Liver (tissue), 9 donors: Measurements from ENCODE around the gene HGS. TPM values are rescaled to one million over a fixed set of nuclear protein-coding genes. Genes with fewer than 3 reads are reported as not detected.

Experiments used
- DNase-seq: peaks from one replicate; pipeline ENCODE4 v3.0.0-alpha.2; 2017; ENCODE audit warnings: low spot score
- H3K27ac ChIP-seq, 2 donors: one replicate each; pipeline ENCODE4 v1.7.0; 2013; ENCODE audit warnings: inconsistent platforms in 2 of 2, low read length in 2 of 2, control low read depth in 1 of 2, low read depth in 1 of 2, mild to moderate bottlenecking in 1 of 2
- H3K27me3 ChIP-seq, 4 donors: one replicate each; pipeline versions ENCODE4 v1.6.1 to v1.7.0; 2013; ENCODE audit warnings: low read length in 3 of 4, inconsistent platforms in 1 of 4, mild to moderate bottlenecking in 1 of 4, moderate library complexity in 1 of 4; ENCODE audit not compliant: control insufficient read depth in 4 of 4, insufficient read depth in 4 of 4
- H3K36me3 ChIP-seq, 4 donors: one replicate each; pipeline versions ENCODE4 v1.6.1 to v1.7.0; 2013; ENCODE audit warnings: low read length in 3 of 4, mild to moderate bottlenecking in 3 of 4, low read depth in 1 of 4, moderate library complexity in 1 of 4; ENCODE audit not compliant: control insufficient read depth in 4 of 4, insufficient read depth in 3 of 4
- H3K4me1 ChIP-seq, 4 donors: one replicate each; pipeline versions ENCODE4 v1.6.1 to v1.7.0; 2013; ENCODE audit warnings: low read length in 3 of 4, mild to moderate bottlenecking in 3 of 4, moderate library complexity in 1 of 4; ENCODE audit not compliant: control insufficient read depth in 4 of 4, insufficient read depth in 4 of 4
- H3K4me3 ChIP-seq, 3 donors: one replicate each; pipeline versions ENCODE4 v1.6.1 to v1.7.0; 2013; ENCODE audit warnings: low read length in 3 of 3, control low read depth in 1 of 3, low read depth in 1 of 3, mild to moderate bottlenecking in 1 of 3
- H3K9ac ChIP-seq, 2 donors: one replicate each; pipeline ENCODE4 v1.7.0; 2013; ENCODE audit warnings: low read length in 2 of 2, mild to moderate bottlenecking in 2 of 2, moderate library complexity in 2 of 2, control low read depth in 1 of 2, low read depth in 1 of 2
- H3K9me3 ChIP-seq, 4 donors: one replicate each; pipeline versions ENCODE4 v1.6.1 to v1.7.0; 2013; ENCODE audit warnings: low read length in 3 of 4; ENCODE audit not compliant: control insufficient read depth in 4 of 4
- ATF3 ChIP-seq: IDR thresholded peaks from 2 replicates; pipeline ENCODE4 v1.6.1; 2016; ENCODE audit warnings: antibody characterized with exemption
- EGR1 ChIP-seq, 2 donors: IDR thresholded peaks; 2 replicates each; pipeline ENCODE4 v1.6.1; 2016 to 2018; ENCODE audit warnings: antibody characterized with exemption in 2 of 2, low read depth in 2 of 2
- FOXA1 ChIP-seq: IDR thresholded peaks from 2 replicates; pipeline ENCODE4 v1.6.1; 2016; ENCODE audit warnings: antibody characterized with exemption
- FOXA2 ChIP-seq: IDR thresholded peaks from 2 replicates; pipeline ENCODE4 v1.6.1; 2016; ENCODE audit warnings: antibody characterized with exemption
- GABPA ChIP-seq, 2 donors: IDR thresholded peaks in 1 of 2; conservative IDR thresholded peaks in 1 of 2; 2 replicates each; pipeline ENCODE4 v1.6.1; 2016; ENCODE audit warnings: antibody characterized with exemption in 2 of 2, mild to moderate bottlenecking in 1 of 2, moderate library complexity in 1 of 2
- HNF4A ChIP-seq, 2 donors: conservative IDR thresholded peaks; 2 replicates each; pipeline ENCODE4 v1.6.1; 2016; ENCODE audit warnings: antibody characterized with exemption in 2 of 2, mild to moderate bottlenecking in 2 of 2
- HNF4G ChIP-seq: IDR thresholded peaks from 2 replicates; pipeline ENCODE4 v1.6.1; 2016; ENCODE audit warnings: antibody characterized with exemption
- JUND ChIP-seq, 2 donors: IDR thresholded peaks; 2 replicates each; pipeline ENCODE4 v1.6.1; 2016; ENCODE audit warnings: antibody characterized with exemption in 2 of 2
- MAX ChIP-seq: IDR thresholded peaks from 2 replicates; pipeline ENCODE4 v1.6.1; 2016; ENCODE audit warnings: antibody characterized with exemption
- NR2F2 ChIP-seq: IDR thresholded peaks from 2 replicates; pipeline ENCODE4 v1.6.1; 2016; ENCODE audit warnings: antibody characterized with exemption
- RAD21 ChIP-seq, 2 donors: IDR thresholded peaks; 2 replicates each; pipeline ENCODE4 v1.6.1; 2016; ENCODE audit warnings: antibody characterized with exemption in 2 of 2, mild to moderate bottlenecking in 2 of 2
- RXRA ChIP-seq, 2 donors: IDR thresholded peaks; 2 replicates each; pipeline ENCODE4 v1.6.1; 2017 to 2018; ENCODE audit warnings: antibody characterized with exemption in 2 of 2, mild to moderate bottlenecking in 1 of 2
- SP1 ChIP-seq: IDR thresholded peaks from 2 replicates; pipeline ENCODE4 v1.6.1; 2018; ENCODE audit warnings: antibody characterized with exemption, mild to moderate bottlenecking
- TAF1 ChIP-seq: conservative IDR thresholded peaks from 2 replicates; pipeline ENCODE4 v1.6.1; 2016; ENCODE audit warnings: antibody characterized with exemption, mild to moderate bottlenecking
- YY1 ChIP-seq: IDR thresholded peaks from 2 replicates; pipeline ENCODE4 v1.6.1; 2016; ENCODE audit warnings: antibody characterized with exemption, mild to moderate bottlenecking
- ZBTB33 ChIP-seq: IDR thresholded peaks from 2 replicates; pipeline ENCODE4 v1.6.1; 2016; ENCODE audit warnings: antibody characterized with exemption
- WGBS: extraction: QIAGEN DNeasy Blood & Tissue Kit; methylation state at CpG from one replicate; pipeline ENCODE4 v1.1.7; 2013; 5-methylcytosine and 5-hydroxymethylcytosine counted together
- polyA plus RNA-seq, 2 donors: library from polyadenylated mRNA; stranded (reverse) in 1 of 2; unstranded in 1 of 2; fragments of 200-250 nt in 1 of 2; fragments of >200 nt in 1 of 2; fragmentation: Nextera tagmentation in 1 of 2; extraction: Ambion mirVana in 1 of 2; gene quantifications; one replicate each; pipeline versions ENCODE4 v1.2.1 to v1.2.3, GENCODE V29; 2013 to 2015
- total RNA-seq, 2 donors: library from RNA; depleted of rRNA; stranded (reverse); fragments of >200 nt; gene quantifications; one replicate each; pipeline ENCODE4 v1.2.3, GENCODE V29; 2014
- TF ChIP-seq, protein P1 (sequence below): fragments of 150-350 bp; IDR thresholded peaks from 2 replicates; pipeline ENCODE4 v1.5.1; 2017; ENCODE audit warnings: improper control_type of control experiment, low read depth, low read length; ENCODE audit not compliant: missing input control
- TF ChIP-seq, protein P2 (sequence below): IDR thresholded peaks from 2 replicates; pipeline ENCODE4 v1.6.1; 2016; ENCODE audit warnings: antibody characterized with exemption, mild to moderate bottlenecking
- donor health status: healthy.
- donor health status: healthy.
- donor health status: healthy.
- donor health status: healthy.
- donor health status: healthy.

HGS gene
- total and polyA plus RNA-seq, 4 donors: 21.8 to 31.6 (median 28.2) TPM

DNA sequence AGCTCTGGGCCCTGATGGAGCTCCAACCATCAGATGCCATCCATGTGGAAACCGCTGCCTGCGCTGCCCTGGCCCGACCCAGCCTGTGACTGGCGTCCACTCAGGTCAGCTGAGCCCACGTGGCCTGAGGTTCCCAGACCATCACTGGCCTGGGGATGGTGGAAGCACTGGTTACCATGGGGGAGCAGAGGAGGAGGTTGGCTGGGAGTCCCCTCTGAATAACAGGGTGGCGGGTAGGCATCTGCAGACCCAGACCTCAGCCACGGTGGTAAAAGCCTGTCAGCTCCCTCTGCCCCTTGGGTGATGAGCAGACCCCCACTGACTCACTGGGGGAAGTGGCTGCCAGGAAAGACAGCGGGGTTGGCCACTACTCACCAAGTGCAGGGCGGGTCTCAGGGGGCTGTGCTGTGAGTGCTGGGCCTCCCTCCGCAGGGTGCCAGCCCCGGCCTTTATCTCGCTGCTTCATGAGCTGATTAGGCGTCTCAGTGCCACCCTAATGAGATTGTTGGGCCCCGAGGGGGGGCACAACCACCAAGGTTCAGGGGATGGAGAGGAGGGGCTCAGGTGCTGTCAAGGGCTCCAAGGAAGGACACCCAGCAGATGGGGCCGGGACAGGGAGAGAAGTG is 27.6 kb upstream of the HGS start, which contains the start of gene PDE6G:
TSS of gene PDE6G (minus strand) at position 425 of the 626 bp plus-strand sequence. CDS start 3,237 bp downstream, outside the sequence.
- DNase-seq: no peak
- Histone ChIP-seq H3K9ac (no peak within 1 kb of the TSS), H3K36me3 (no peaks in the 10 kb centered on the region), H3K4me3 (no peak within 1 kb of the TSS), H3K27ac (no peak within 1 kb of the TSS), H3K9me3 (no peaks in the 10 kb centered on the region), H3K27me3 (no peaks in the 10 kb centered on the region), H3K4me1 (peaks cover 0 to 3% (median 0%) of the 10 kb centered on the region in 4 donors)
- WGBS: 92% methylated on average over 15 of the region's 15 CpGs
- TF ChIP-seq, protein P1, sequence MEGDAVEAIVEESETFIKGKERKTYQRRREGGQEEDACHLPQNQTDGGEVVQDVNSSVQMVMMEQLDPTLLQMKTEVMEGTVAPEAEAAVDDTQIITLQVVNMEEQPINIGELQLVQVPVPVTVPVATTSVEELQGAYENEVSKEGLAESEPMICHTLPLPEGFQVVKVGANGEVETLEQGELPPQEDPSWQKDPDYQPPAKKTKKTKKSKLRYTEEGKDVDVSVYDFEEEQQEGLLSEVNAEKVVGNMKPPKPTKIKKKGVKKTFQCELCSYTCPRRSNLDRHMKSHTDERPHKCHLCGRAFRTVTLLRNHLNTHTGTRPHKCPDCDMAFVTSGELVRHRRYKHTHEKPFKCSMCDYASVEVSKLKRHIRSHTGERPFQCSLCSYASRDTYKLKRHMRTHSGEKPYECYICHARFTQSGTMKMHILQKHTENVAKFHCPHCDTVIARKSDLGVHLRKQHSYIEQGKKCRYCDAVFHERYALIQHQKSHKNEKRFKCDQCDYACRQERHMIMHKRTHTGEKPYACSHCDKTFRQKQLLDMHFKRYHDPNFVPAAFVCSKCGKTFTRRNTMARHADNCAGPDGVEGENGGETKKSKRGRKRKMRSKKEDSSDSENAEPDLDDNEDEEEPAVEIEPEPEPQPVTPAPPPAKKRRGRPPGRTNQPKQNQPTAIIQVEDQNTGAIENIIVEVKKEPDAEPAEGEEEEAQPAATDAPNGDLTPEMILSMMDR: no peak
- TF ChIP-seq FOXA2 (no peak), RAD21 (IDR thresholded peaks at IDR 0.05) (no peak), ATF3 (no peak), EGR1 (IDR thresholded peaks at IDR 0.05; ENCODE audit: low read depth in 2 of 2) (no peak), TAF1 (no peak), RXRA (IDR thresholded peaks at IDR 0.05) (no peak), FOXA1 (no peak), NR2F2 (no peak), GABPA (IDR thresholded peaks at IDR 0.05 in 1 of 2, conservative IDR thresholded peaks at IDR 0.05 in 1 of 2) (no peak), YY1 (no peak), JUND (IDR thresholded peaks at IDR 0.05) (no peak), HNF4G (no peak), MAX (no peak), SP1 (no peak), HNF4A (conservative IDR thresholded peaks at IDR 0.05) (no peak), ZBTB33 (no peak)
- TF ChIP-seq, protein P2, sequence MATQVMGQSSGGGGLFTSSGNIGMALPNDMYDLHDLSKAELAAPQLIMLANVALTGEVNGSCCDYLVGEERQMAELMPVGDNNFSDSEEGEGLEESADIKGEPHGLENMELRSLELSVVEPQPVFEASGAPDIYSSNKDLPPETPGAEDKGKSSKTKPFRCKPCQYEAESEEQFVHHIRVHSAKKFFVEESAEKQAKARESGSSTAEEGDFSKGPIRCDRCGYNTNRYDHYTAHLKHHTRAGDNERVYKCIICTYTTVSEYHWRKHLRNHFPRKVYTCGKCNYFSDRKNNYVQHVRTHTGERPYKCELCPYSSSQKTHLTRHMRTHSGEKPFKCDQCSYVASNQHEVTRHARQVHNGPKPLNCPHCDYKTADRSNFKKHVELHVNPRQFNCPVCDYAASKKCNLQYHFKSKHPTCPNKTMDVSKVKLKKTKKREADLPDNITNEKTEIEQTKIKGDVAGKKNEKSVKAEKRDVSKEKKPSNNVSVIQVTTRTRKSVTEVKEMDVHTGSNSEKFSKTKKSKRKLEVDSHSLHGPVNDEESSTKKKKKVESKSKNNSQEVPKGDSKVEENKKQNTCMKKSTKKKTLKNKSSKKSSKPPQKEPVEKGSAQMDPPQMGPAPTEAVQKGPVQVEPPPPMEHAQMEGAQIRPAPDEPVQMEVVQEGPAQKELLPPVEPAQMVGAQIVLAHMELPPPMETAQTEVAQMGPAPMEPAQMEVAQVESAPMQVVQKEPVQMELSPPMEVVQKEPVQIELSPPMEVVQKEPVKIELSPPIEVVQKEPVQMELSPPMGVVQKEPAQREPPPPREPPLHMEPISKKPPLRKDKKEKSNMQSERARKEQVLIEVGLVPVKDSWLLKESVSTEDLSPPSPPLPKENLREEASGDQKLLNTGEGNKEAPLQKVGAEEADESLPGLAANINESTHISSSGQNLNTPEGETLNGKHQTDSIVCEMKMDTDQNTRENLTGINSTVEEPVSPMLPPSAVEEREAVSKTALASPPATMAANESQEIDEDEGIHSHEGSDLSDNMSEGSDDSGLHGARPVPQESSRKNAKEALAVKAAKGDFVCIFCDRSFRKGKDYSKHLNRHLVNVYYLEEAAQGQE: no peak
